OCI-LY7 (cell line): ENCODE data around the gene MAT2B. TPM values are rescaled to one million over a fixed set of nuclear protein-coding genes. Genes with fewer than 3 reads are reported as not detected.
"Not testable (repeated sequence)": the region's sequence is repeated elsewhere in the genome, so short reads cannot be mapped to it uniquely, and the experiment has no call there.

Source experiments
- BruUV-seq: library from RNA; stranded (reverse); fragments of 400-500 nt; replicated peaks from 2 replicates; lab custom pipeline; 2021; lab: Mats Ljungman, UMichigan
- CTCF ChIA-PET: fragments of 300-600 bp; sonication (Branson Sonifier 250); formaldehyde crosslinking; loops from one replicate; lab custom pipeline; 2022; ENCODE audit warnings: antibody characterized with exemption; ENCODE audit not compliant: unreplicated experiment; lab: Charles Lee
- POLR2A ChIA-PET: fragments of 300-600 bp; sonication (Branson Sonifier 250); formaldehyde crosslinking; loops from one replicate; lab custom pipeline; 2022; ENCODE audit warnings: antibody characterized with exemption; lab: Charles Lee
- DNase-seq: peaks from one replicate; pipeline ENCODE4 v3.0.0-alpha.2; 2015; ENCODE audit warnings: low spot score
- H2AFZ ChIP-seq: fragments of 200-600 bp; sonication (generic), shearing (Covaris generic); 2 replicates; pipeline ENCODE4 v1.6.1; 2014; ENCODE audit warnings: mild to moderate bottlenecking, antibody characterized with exemption, low read length, moderate library complexity
- H3K27ac ChIP-seq: fragments of 200-600 bp; sonication (generic); 2 replicates; pipeline ENCODE4 v1.5.1; 2014; ENCODE audit warnings: mixed run types, low read depth, mild to moderate bottlenecking, moderate library complexity, low read length, inconsistent platforms; ENCODE audit not compliant: poor library complexity, severe bottlenecking
- H3K36me3 ChIP-seq: fragments of 200-600 bp; sonication (generic); 2 replicates; pipeline ENCODE4 v1.6.1; 2014; ENCODE audit warnings: mild to moderate bottlenecking, antibody characterized with exemption, low read length, moderate library complexity, mixed read lengths; ENCODE audit not compliant: insufficient read depth
- H3K4me1 ChIP-seq: fragments of 200-600 bp; sonication (generic); 2 replicates; pipeline ENCODE4 v1.5.1; 2014; ENCODE audit warnings: mild to moderate bottlenecking, low read length; ENCODE audit not compliant: insufficient read depth, poor library complexity, severe bottlenecking
- H3K4me2 ChIP-seq: fragments of 200-600 bp; sonication (generic); 2 replicates; pipeline ENCODE4 v1.6.1; 2014; ENCODE audit warnings: mild to moderate bottlenecking, low read length
- H3K4me3 ChIP-seq: fragments of 200-600 bp; sonication (generic); 2 replicates; pipeline ENCODE4 v1.5.1; 2014; ENCODE audit warnings: mild to moderate bottlenecking, low read depth, low read length; ENCODE audit not compliant: poor library complexity, severe bottlenecking
- H3K79me2 ChIP-seq: fragments of 200-600 bp; sonication (generic); 2 replicates; pipeline ENCODE4 v1.6.1; 2016; ENCODE audit warnings: low read depth, mild to moderate bottlenecking, low read length, moderate library complexity, mixed read lengths; ENCODE audit not compliant: insufficient read depth
- H3K9me2 ChIP-seq: fragments of 200-600 bp; sonication (generic); 2 replicates; pipeline ENCODE4 v1.6.1; 2016; ENCODE audit warnings: mild to moderate bottlenecking, low read length, mixed read lengths; ENCODE audit not compliant: insufficient read depth
- H3K9me3 ChIP-seq: fragments of 200-600 bp; sonication (generic); 2 replicates; pipeline ENCODE4 v1.6.1; 2014; ENCODE audit warnings: mild to moderate bottlenecking, mixed run types, low read length, mixed read lengths
- H4K20me1 ChIP-seq: fragments of 200-600 bp; sonication (generic); 2 replicates; pipeline ENCODE4 v1.6.1; 2014; ENCODE audit warnings: mild to moderate bottlenecking, antibody characterized with exemption, low read length, moderate library complexity, mixed read lengths; ENCODE audit not compliant: insufficient read depth
- EZH2phosphoT487 ChIP-seq: fragments of 200-600 bp; sonication (generic); IDR thresholded peaks from 2 replicates; pipeline ENCODE4 v1.6.1; 2018; ENCODE audit warnings: low read depth, borderline replicate concordance, mild to moderate bottlenecking, mixed run types, antibody characterized with exemption, low read length, moderate library complexity, mixed read lengths
- intact Hi-C: fragments of 100-400 bp; cut with micrococcal nuclease; formaldehyde crosslinking; loops from one replicate; pipeline ENCODE4 v1.10.0; 2022; ENCODE audit not compliant: unreplicated experiment
- total RNA-seq, 2 experiments: library from RNA; depleted of rRNA in 1 of 2; stranded (reverse); fragments of >200 nt in 1 of 2; shearing (Covaris generic) in 1 of 2; gene quantifications; 2 replicates each; pipeline ENCODE4 v1.2.3, GENCODE V29; 2014 to 2022
- TF ChIP-seq, protein P1 (sequence below): fragments of 200-600 bp; sonication (generic); conservative IDR thresholded peaks from 2 replicates; pipeline ENCODE4 v1.5.1; 2014; ENCODE audit warnings: mild to moderate bottlenecking, antibody characterized with exemption, low read length, moderate library complexity, mixed read lengths

The MAT2B gene
- total RNA-seq, 2 experiments from 2014 or later: 35.0 to 52.5 TPM

DNA sequence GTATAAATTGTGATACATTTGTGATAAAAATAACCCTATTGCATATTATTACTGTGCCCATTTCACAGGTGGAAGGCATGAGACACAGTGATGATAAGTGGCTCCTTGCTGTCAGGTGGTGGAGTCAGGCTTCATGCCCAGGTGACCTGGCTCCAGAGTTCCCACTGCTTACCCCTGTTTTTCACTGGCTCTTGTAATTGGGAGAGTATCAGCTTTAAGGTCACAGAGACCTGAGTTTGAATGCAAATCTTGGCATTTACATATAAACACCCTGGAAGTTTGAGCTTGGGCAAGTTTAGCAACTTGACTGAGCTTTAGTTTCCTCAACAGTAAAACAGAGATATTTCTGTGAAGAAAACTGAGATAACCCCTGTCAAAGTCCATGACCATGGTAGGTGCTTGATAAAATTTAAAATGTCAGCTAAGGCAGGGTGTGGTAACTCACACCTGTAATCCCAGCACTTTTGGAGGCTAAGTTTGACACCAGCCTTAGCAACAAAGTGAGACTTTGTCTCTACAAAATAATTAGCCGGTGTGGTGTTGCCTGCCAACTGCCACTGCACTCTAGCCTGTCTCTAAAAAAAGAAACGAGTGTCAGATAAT lies 29.2 kb downstream of the MAT2B start:
- no peak overlapping the region for H2AFZ ChIP-seq
- DNase-seq: no peak
- H3K9me3 ChIP-seq: no peaks in the 10 kb centered on the region
- TF ChIP-seq, protein P1, sequence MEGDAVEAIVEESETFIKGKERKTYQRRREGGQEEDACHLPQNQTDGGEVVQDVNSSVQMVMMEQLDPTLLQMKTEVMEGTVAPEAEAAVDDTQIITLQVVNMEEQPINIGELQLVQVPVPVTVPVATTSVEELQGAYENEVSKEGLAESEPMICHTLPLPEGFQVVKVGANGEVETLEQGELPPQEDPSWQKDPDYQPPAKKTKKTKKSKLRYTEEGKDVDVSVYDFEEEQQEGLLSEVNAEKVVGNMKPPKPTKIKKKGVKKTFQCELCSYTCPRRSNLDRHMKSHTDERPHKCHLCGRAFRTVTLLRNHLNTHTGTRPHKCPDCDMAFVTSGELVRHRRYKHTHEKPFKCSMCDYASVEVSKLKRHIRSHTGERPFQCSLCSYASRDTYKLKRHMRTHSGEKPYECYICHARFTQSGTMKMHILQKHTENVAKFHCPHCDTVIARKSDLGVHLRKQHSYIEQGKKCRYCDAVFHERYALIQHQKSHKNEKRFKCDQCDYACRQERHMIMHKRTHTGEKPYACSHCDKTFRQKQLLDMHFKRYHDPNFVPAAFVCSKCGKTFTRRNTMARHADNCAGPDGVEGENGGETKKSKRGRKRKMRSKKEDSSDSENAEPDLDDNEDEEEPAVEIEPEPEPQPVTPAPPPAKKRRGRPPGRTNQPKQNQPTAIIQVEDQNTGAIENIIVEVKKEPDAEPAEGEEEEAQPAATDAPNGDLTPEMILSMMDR: no peak
- no peak for TF ChIP-seq EZH2phosphoT487
- CTCF ChIA-PET: no interaction called here
- H3K4me3 ChIP-seq: no peak overlapping the region
- no peak overlapping the region for H3K4me2 ChIP-seq
- no peaks in the 10 kb centered on the region for H3K79me2 ChIP-seq
- POLR2A ChIA-PET: no interaction called here
- BruUV-seq: no TSS peak
- no peaks in the 10 kb centered on the region for H3K4me1 ChIP-seq
- H3K36me3 ChIP-seq: no peaks in the 10 kb centered on the region
- H3K9me2 ChIP-seq: no peaks in the 10 kb centered on the region
- H4K20me1 ChIP-seq: no peaks in the 10 kb centered on the region
- H3K27ac ChIP-seq: no peak overlapping the region
- intact Hi-C loops: no loop called here

GRCh38 chr5:163535290-163535689 lies 29.9 kb downstream of the MAT2B start:
- Histone ChIP-seq H3K4me2 (no peak overlapping the region), H3K36me3 (no peaks in the 10 kb centered on the region), H3K9me3 (no peaks in the 10 kb centered on the region), H3K79me2 (no peaks in the 10 kb centered on the region), H4K20me1 (no peaks in the 10 kb centered on the region), H3K27ac (no peak overlapping the region), H2AFZ (no peak overlapping the region), H3K4me1 (no peaks in the 10 kb centered on the region), H3K4me3 (no peak overlapping the region), H3K9me2 (no peaks in the 10 kb centered on the region)
- ChIA-PET CTCF (no interaction called here), POLR2A (no interaction called here)
- no peak for DNase-seq
- intact Hi-C loops: no loop called here
- BruUV-seq: no TSS peak
- TF ChIP-seq, protein P1: no peak
- no peak for TF ChIP-seq EZH2phosphoT487

DNA sequence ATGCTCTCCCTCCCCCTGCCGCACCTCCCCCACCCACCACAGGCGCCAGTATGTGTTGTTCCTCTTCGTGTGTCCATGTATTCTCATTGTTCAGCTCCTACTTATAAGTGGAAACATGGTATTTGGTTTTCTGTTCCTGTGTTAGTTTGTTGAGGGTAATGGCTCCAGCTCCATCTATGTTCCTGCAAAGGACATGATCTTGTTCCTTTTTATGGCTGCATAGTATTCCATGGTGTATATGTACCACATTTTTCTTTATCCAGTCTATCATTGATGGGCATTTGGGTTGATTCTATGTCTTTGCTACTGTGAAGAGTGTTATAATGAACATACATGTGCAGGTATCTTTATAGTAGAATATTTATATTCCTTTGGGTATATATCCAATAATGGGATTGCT lies 31.0 kb downstream of the MAT2B start:
- CTCF ChIA-PET, BruUV-seq, H3K4me1 ChIP-seq: not testable (repeated sequence)

More for the DNA sequence above, 31.0 kb downstream of the MAT2B start:
- DNase-seq, H3K9me2 ChIP-seq, H3K4me2 ChIP-seq, H3K79me2 ChIP-seq, H3K9me3 ChIP-seq, H2AFZ ChIP-seq, H4K20me1 ChIP-seq, H3K27ac ChIP-seq, intact Hi-C loops, H3K4me3 ChIP-seq, H3K36me3 ChIP-seq: not testable (repeated sequence)
- POLR2A ChIA-PET: interaction anchor here (0.6 to 1.2 kb wide), 3 partner anchors 23 to 550 kb away, joined by 3 to 4 read pairs (median 3); no protein-coding TSS in a partner anchor
